Measurements from ENCODE around the gene MSI2.

The MSI2 gene

DNA sequence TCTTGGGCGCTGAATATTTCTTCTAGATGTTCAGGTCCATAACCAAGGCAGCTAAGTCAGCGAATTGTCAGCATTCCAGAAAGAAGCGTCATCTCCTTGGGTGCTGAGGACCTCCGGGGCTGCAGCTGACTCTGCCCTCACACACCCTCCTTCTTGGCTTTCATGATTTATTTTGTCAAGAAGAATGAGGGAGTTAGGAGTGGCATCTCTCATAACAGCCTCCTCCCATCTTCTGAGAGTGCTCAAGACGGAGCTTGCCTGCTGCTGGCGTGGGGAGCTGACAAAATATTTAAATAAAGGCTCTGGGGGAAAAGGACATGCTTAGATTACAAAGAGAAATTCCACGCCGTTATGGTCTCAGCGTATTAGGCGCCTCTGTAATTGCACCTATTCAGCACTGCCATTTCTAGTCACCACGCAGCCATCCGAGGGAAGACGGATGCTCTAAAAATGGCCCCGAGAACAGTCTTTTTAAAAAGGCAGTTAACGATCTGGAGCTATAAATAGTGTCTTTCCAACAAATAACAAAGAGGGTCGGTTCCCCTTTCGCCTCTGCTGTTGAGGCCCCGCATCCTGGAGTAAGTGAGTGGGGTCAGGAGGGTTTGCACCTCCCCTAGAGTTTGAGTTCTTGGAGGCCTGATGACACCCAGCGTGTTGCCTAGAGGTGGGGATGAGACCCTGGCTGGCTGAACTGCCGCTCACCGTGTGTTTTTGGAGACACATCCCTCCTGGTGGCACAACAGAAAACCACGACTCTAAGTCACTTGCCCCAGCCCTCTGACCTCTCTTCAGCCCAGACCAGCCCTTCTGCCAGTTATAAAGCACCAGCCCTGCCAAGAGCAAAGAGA is 301.7 kb downstream of the MSI2 start:
- peaks cover 49% of the 10 kb centered on the region; the same call in 1 of the 2 replicates for H3K36me3 ChIP-seq (ENCODE audit: insufficient read depth, low read length)
- H3K4me3 ChIP-seq (ENCODE audit: low read depth, low read length, poor library complexity, severe bottlenecking) = peak overlapping the region; percentile 5
- H3F3A ChIP-seq (ENCODE audit: insufficient read depth, low read length) = no peaks in the 10 kb centered on the region
- H3K27me3 ChIP-seq (ENCODE audit: insufficient read depth, low read length) = no peaks in the 10 kb centered on the region
- no peaks in the 10 kb centered on the region for H3K9me3 ChIP-seq (ENCODE audit: low read length)
- peak overlapping the region; percentile 99 for H3K27ac ChIP-seq (ENCODE audit: low read depth, low read length, poor library complexity, severe bottlenecking)
- H3K9me2 ChIP-seq (ENCODE audit: low read depth, low read length) = no peaks in the 10 kb centered on the region
- no peaks in the 10 kb centered on the region for H4K20me1 ChIP-seq (ENCODE audit: insufficient read depth, low read length)
- TF ChIP-seq EZH2 (IDR thresholded peaks at IDR 0.05; ENCODE audit: borderline replicate concordance, low read length) = no peak
- TF ChIP-seq, protein P1, sequence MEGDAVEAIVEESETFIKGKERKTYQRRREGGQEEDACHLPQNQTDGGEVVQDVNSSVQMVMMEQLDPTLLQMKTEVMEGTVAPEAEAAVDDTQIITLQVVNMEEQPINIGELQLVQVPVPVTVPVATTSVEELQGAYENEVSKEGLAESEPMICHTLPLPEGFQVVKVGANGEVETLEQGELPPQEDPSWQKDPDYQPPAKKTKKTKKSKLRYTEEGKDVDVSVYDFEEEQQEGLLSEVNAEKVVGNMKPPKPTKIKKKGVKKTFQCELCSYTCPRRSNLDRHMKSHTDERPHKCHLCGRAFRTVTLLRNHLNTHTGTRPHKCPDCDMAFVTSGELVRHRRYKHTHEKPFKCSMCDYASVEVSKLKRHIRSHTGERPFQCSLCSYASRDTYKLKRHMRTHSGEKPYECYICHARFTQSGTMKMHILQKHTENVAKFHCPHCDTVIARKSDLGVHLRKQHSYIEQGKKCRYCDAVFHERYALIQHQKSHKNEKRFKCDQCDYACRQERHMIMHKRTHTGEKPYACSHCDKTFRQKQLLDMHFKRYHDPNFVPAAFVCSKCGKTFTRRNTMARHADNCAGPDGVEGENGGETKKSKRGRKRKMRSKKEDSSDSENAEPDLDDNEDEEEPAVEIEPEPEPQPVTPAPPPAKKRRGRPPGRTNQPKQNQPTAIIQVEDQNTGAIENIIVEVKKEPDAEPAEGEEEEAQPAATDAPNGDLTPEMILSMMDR (IDR thresholded peaks at IDR 0.05; ENCODE audit: low read length) = peak; percentile 17; the same call in 1 of the 2 replicates
- H3K79me2 ChIP-seq (ENCODE audit: insufficient read depth, low read length) = peaks cover 10% of the 10 kb centered on the region; the same call in 1 of the 2 replicates
- H3K4me2 ChIP-seq (ENCODE audit: low read length) = peak overlapping the region; percentile 96
- no peak overlapping the region for H2AFZ ChIP-seq (ENCODE audit: low read length)
- H3K9ac ChIP-seq (ENCODE audit: low read length) = peak overlapping the region; percentile 59
- H3K4me1 ChIP-seq (ENCODE audit: insufficient read depth, low read length, severe bottlenecking) = peaks cover 90% of the 10 kb centered on the region

DNA sequence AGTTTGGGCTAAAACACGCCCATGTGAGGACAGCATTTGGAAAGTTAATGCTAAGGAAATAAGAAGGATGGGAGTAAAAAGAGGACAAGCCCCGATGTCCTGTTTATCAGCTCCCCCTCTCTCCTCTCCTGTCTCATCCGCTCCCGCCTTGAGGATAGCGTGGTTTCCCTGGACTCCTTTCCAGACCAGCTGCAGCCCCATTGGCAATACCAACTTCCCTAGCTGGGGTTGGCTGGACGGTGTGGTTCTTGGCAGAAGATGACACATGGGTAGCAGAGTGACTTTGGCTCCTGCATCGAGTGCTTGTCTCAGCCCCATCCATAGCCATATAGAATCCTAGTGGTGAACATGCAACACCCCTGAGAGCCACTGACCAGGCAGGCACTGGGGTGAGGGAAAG is 302.9 kb downstream of the MSI2 start:
- no peaks in the 10 kb centered on the region for H4K20me1 ChIP-seq (ENCODE audit: insufficient read depth, low read length)
- H3K9me2 ChIP-seq (ENCODE audit: low read depth, low read length) = no peaks in the 10 kb centered on the region
- H3K9me3 ChIP-seq (ENCODE audit: low read length) = no peaks in the 10 kb centered on the region
- peak overlapping the region; percentile 99 for H3K27ac ChIP-seq (ENCODE audit: low read depth, low read length, poor library complexity, severe bottlenecking)
- H3K9ac ChIP-seq (ENCODE audit: low read length) = no peak overlapping the region
- no peak for TF ChIP-seq EZH2 (IDR thresholded peaks at IDR 0.05; ENCODE audit: borderline replicate concordance, low read length)
- TF ChIP-seq, protein P1 (IDR thresholded peaks at IDR 0.05; ENCODE audit: low read length) = no peak
- H2AFZ ChIP-seq (ENCODE audit: low read length) = no peak overlapping the region
- H3F3A ChIP-seq (ENCODE audit: insufficient read depth, low read length) = no peaks in the 10 kb centered on the region
- peaks cover 56% of the 10 kb centered on the region; the same call in 1 of the 2 replicates for H3K36me3 ChIP-seq (ENCODE audit: insufficient read depth, low read length)
- H3K4me2 ChIP-seq (ENCODE audit: low read length) = no peak overlapping the region
- peaks cover 10% of the 10 kb centered on the region; the same call in 1 of the 2 replicates for H3K79me2 ChIP-seq (ENCODE audit: insufficient read depth, low read length)
- peaks cover 78% of the 10 kb centered on the region for H3K4me1 ChIP-seq (ENCODE audit: insufficient read depth, low read length, severe bottlenecking)
- H3K4me3 ChIP-seq (ENCODE audit: low read depth, low read length, poor library complexity, severe bottlenecking) = no peak overlapping the region
- no peaks in the 10 kb centered on the region for H3K27me3 ChIP-seq (ENCODE audit: insufficient read depth, low read length)

DNA sequence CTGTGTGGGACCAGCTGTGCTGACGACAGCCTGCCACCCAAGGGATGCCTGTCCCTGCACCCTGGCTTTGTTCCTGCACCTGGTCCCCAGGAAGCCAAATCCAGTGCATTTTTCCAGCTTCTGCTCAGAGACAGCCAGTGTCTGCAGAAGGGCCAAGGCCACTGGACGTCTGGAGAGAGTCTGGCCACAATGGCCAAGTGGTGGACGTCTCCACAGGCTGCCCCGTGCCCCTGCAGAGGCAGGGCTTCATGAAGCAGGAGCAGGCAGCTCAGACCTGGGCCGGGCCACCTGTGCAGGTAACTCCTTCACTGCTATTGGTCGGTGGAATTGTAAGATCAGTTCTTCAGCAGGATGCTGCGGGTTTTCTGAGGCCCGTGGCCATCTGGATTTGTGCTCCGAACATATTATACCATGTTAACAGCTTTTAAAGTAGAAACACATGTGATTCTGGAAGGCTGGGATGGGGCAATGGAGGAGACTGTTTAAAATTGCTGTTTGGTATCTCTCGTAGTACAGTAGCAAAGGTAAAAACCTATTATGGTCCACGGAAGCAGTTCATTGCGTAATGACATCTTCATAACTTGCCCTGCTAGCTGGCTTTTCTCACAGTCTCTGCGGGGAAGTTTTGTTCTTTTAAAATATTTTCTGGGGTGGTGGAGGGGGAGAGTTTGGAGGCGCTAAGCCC is 303.5 kb downstream of the MSI2 start:
- peaks cover 10% of the 10 kb centered on the region; the same call in 1 of the 2 replicates for H3K79me2 ChIP-seq (ENCODE audit: insufficient read depth, low read length)
- H2AFZ ChIP-seq (ENCODE audit: low read length) = no peak overlapping the region
- H3K4me1 ChIP-seq (ENCODE audit: insufficient read depth, low read length, severe bottlenecking) = peaks cover 73% of the 10 kb centered on the region
- no peaks in the 10 kb centered on the region for H3K9me2 ChIP-seq (ENCODE audit: low read depth, low read length)
- H3F3A ChIP-seq (ENCODE audit: insufficient read depth, low read length) = no peaks in the 10 kb centered on the region
- H3K9me3 ChIP-seq (ENCODE audit: low read length) = no peaks in the 10 kb centered on the region
- peaks cover 62% of the 10 kb centered on the region; the same call in 1 of the 2 replicates for H3K36me3 ChIP-seq (ENCODE audit: insufficient read depth, low read length)
- H3K9ac ChIP-seq (ENCODE audit: low read length) = no peak overlapping the region; the same call in 1 of the 2 replicates
- no peaks in the 10 kb centered on the region for H3K27me3 ChIP-seq (ENCODE audit: insufficient read depth, low read length)
- H4K20me1 ChIP-seq (ENCODE audit: insufficient read depth, low read length) = no peaks in the 10 kb centered on the region
- H3K4me3 ChIP-seq (ENCODE audit: low read depth, low read length, poor library complexity, severe bottlenecking) = no peak overlapping the region
- no peak overlapping the region for H3K4me2 ChIP-seq (ENCODE audit: low read length)
- TF ChIP-seq, protein P1 (IDR thresholded peaks at IDR 0.05; ENCODE audit: low read length) = no peak
- TF ChIP-seq EZH2 (IDR thresholded peaks at IDR 0.05; ENCODE audit: borderline replicate concordance, low read length) = no peak
- peak overlapping the region; percentile 99 for H3K27ac ChIP-seq (ENCODE audit: low read depth, low read length, poor library complexity, severe bottlenecking)
